ENCODE data around the gene FAM110D. TPM values are rescaled to one million over a fixed set of nuclear protein-coding genes. Genes with fewer than 3 reads are reported as not detected.

FAM110D gene
- total and polyA plus RNA-seq, 8 donors, result 1.0 to 5.1 (median 1.7) TPM

DNA sequence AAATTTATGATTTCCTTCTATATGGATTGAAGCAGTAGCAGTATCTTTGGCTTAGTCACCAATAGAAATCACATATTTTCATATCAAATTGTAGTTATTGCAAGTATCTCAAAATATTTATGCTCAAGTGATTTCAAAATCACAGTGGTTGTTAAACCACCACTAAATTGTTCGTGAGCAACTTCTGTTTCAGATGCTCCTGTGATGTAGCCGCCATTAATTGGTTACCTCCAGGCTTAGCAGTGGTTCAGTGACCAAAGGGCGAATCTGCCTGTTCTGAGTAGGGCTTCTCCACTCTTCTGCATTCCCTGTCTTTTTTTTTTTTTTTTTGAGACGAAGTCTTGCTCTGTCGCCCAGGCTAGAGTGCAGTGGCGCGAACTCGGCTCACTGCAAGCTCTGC is 16.5 kb downstream of the FAM110D start:
- peaks cover 0 to 4% of the 10 kb centered on the region in 2 donors for H3K36me3 ChIP-seq
- no peak overlapping the region for H3K27ac ChIP-seq
- H3K27me3 ChIP-seq, result no peaks in the 10 kb centered on the region
- intact Hi-C loops (cut with DNase I), result no loop called here
- no peak overlapping the region for H3K4me3 ChIP-seq
- no peak for TF ChIP-seq CTCF (IDR thresholded peaks at IDR 0.05)
- peaks cover 3 to 11% of the 10 kb centered on the region in 2 donors for H3K4me1 ChIP-seq
- ATAC-seq (no peak), DNase-seq (no peak)
- no peaks in the 10 kb centered on the region for H3K9me3 ChIP-seq

GRCh38 chr1:26177182-26177684 is 18.4 kb downstream of the FAM110D start, which contains the start of gene CNKSR1:
Gene CNKSR1 (plus strand): TSS chr1:26177491. CDS start chr1:26177548, 57 bp downstream.
- peaks cover 0 to 8% of the 10 kb centered on the region in 2 donors for H3K36me3 ChIP-seq
- ATAC-seq (peak; percentile 97), DNase-seq (peak in 3 of 4 donors; percentile 78 to 91 (median 81))
- H3K27ac ChIP-seq, result peak within 1 kb of the TSS; percentile 33 to 59
- intact Hi-C loops (cut with DNase I), result no loop called here
- H3K4me1 ChIP-seq, result no peaks in the 10 kb centered on the region
- no peaks in the 10 kb centered on the region for H3K27me3 ChIP-seq
- no peaks in the 10 kb centered on the region for H3K9me3 ChIP-seq
- H3K4me3 ChIP-seq, result peak within 1 kb of the TSS; percentile 9 to 31
- no peak for TF ChIP-seq CTCF (IDR thresholded peaks at IDR 0.05)

DNA sequence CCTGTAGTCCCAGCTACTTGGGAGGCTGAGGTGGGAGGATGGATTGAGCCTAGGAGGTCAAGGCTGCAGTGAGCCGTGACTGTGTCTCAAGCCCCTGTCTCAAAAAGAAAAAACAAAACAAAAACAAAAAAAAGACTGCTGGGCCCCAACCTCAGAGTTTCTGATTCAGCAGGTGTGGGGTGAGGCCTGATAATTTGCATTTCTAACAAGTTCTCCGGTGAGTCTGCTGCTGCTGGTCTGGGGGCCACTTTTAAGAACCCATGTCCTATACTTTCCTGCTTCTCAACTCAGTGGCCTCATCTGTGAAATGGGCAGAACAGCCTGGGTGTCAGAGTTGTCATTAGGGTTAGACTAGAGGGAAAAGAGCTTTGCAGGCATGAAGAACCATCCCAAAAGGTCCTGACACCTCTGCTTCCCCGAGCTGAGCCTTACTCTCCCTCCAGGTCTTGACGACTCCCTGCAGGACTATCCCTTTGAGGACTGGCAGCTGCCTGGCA is 21.2 kb downstream of the FAM110D start:
- intact Hi-C loops (cut with DNase I), result no loop called here
- H3K4me3 ChIP-seq, result no peak overlapping the region
- DNase-seq (no peak), ATAC-seq (no peak)
- TF ChIP-seq CTCF (IDR thresholded peaks at IDR 0.05), result no peak
- no peak overlapping the region for H3K27ac ChIP-seq
- H3K27me3 ChIP-seq, result no peaks in the 10 kb centered on the region
- peaks cover 0 to 16% of the 10 kb centered on the region in 2 donors for H3K36me3 ChIP-seq
- no peaks in the 10 kb centered on the region for H3K9me3 ChIP-seq
- no peaks in the 10 kb centered on the region for H3K4me1 ChIP-seq

- no peak for TF ChIP-seq CTCF (IDR thresholded peaks at IDR 0.05)
- ATAC-seq (no peak), DNase-seq (no peak)
- Histone ChIP-seq H3K27ac (no peak overlapping the region), H3K9me3 (no peaks in the 10 kb centered on the region), H3K27me3 (no peaks in the 10 kb centered on the region), H3K4me1 (no peaks in the 10 kb centered on the region), H3K4me3 (no peak overlapping the region), H3K36me3 (peaks cover 0 to 21% of the 10 kb centered on the region in 2 donors)
- intact Hi-C loops (cut with DNase I), result no loop called here
Observed at GRCh38 chr1:26181586-26182382, 22.9 kb downstream of the FAM110D start.

GRCh38 chr1:26182383-26182696 is 23.5 kb downstream of the FAM110D start:
- ATAC-seq (no peak), DNase-seq (no peak)
- no peak overlapping the region for H3K4me3 ChIP-seq
- peaks cover 0 to 21% of the 10 kb centered on the region in 2 donors for H3K36me3 ChIP-seq
- intact Hi-C loops (cut with DNase I), result no loop called here
- no peak overlapping the region for H3K27ac ChIP-seq
- no peak for TF ChIP-seq CTCF (IDR thresholded peaks at IDR 0.05)
- H3K27me3 ChIP-seq, result no peaks in the 10 kb centered on the region
- H3K4me1 ChIP-seq, result no peaks in the 10 kb centered on the region
- H3K9me3 ChIP-seq, result no peaks in the 10 kb centered on the region

Measured in left lung (tissue), 10 donors.